WTC11 (cell line): ENCODE results near the gene CACNA1C. TPM values are rescaled to one million over a fixed set of nuclear protein-coding genes. Genes with fewer than 3 reads are reported as not detected.

Experiments
- ATAC-seq: fragments of 200-7000 bp; cut with Tn5 transposase; 2 replicates; pipeline ENCODE4 v1.10.0; 2021; ENCODE audit warnings: mild to moderate bottlenecking, moderate library complexity
- CTCF ChIA-PET: fragments of 300-600 bp; sonication (Branson Sonifier 250); formaldehyde crosslinking; loops from one replicate; lab custom pipeline; 2021; ENCODE audit warnings: antibody characterized with exemption; lab: Charles Lee
- POLR2A ChIA-PET: fragments of 350-600 bp; sonication (Branson Sonifier 250); formaldehyde crosslinking; loops from one replicate; lab custom pipeline; 2021; ENCODE audit warnings: antibody characterized with exemption; lab: Charles Lee
- DNase-seq: peaks from one replicate; pipeline ENCODE4 v3.0.0; 2021; ENCODE audit warnings: low spot score
- H3K27ac Mint-ChIP-seq: 2 replicates; pipeline ENCODE4 v1.8.0; 2021; ENCODE audit warnings: mixed read lengths
- H3K27me3 Mint-ChIP-seq: 2 replicates; pipeline ENCODE4 v1.8.0; 2021; ENCODE audit warnings: low read depth, mild to moderate bottlenecking, moderate library complexity, mixed read lengths
- H3K36me3 Mint-ChIP-seq: 2 replicates; pipeline ENCODE4 v1.8.0; 2021; ENCODE audit warnings: mixed read lengths
- H3K4me1 Mint-ChIP-seq: 2 replicates; pipeline ENCODE4 v1.8.0; 2022; ENCODE audit warnings: mixed read lengths
- H3K4me3 Mint-ChIP-seq: 2 replicates; pipeline ENCODE4 v1.8.0; 2021; ENCODE audit warnings: mild to moderate bottlenecking, moderate library complexity, mixed read lengths
- H3K9me3 Mint-ChIP-seq: 2 replicates; pipeline ENCODE4 v1.8.0; 2021; ENCODE audit warnings: mixed read lengths
- ARID4B ChIP-seq: sonication (generic); formaldehyde crosslinking; IDR thresholded peaks from 2 replicates; pipeline ENCODE4 v1.8.0; 2023; ENCODE audit warnings: missing genetic modification reagents, mild to moderate bottlenecking, borderline replicate concordance
- ATF2 ChIP-seq: sonication (generic); formaldehyde crosslinking; IDR thresholded peaks from 2 replicates; pipeline ENCODE4 v1.8.1; 2022; ENCODE audit warnings: low read depth, missing genetic modification reagents, borderline replicate concordance
- ATF6 ChIP-seq: sonication (generic); formaldehyde crosslinking; IDR thresholded peaks from 2 replicates; pipeline ENCODE4 v1.8.1; 2023; ENCODE audit warnings: mild to moderate bottlenecking, missing genetic modification reagents
- EMX1 ChIP-seq: fragments of 250-450 bp; sonication (Bioruptor Pico); IDR thresholded peaks from 2 replicates; pipeline ENCODE4 v1.8.0; 2021; ENCODE audit warnings: mild to moderate bottlenecking
- FOXK1 ChIP-seq: sonication (generic); formaldehyde crosslinking; IDR thresholded peaks from 2 replicates; pipeline ENCODE4 v1.8.0; 2022; ENCODE audit warnings: mild to moderate bottlenecking, moderate library complexity, missing genetic modification reagents
- GTF2I ChIP-seq: fragments of 250-450 bp; sonication (Bioruptor Pico); conservative IDR thresholded peaks from 2 replicates; pipeline ENCODE4 v1.4.0; 2021; ENCODE audit warnings: mild to moderate bottlenecking
- HMGXB4 ChIP-seq: sonication (generic); formaldehyde crosslinking; IDR thresholded peaks from 2 replicates; pipeline ENCODE4 v1.8.1; 2023; ENCODE audit warnings: mild to moderate bottlenecking, moderate library complexity, missing genetic modification reagents
- IRF1 ChIP-seq: sonication (generic); formaldehyde crosslinking; IDR thresholded peaks from 2 replicates; pipeline ENCODE4 v1.8.0; 2023; ENCODE audit warnings: missing genetic modification reagents
- MAX ChIP-seq: sonication (generic); formaldehyde crosslinking; IDR thresholded peaks from 2 replicates; pipeline ENCODE4 v1.8.0; 2022; ENCODE audit warnings: mild to moderate bottlenecking, missing genetic modification reagents
- PRRX2 ChIP-seq: fragments of 250-450 bp; sonication (Bioruptor Pico); IDR thresholded peaks from 2 replicates; pipeline ENCODE4 v1.8.0; 2021; ENCODE audit warnings: mild to moderate bottlenecking
- SMAD3 ChIP-seq: sonication (generic); formaldehyde crosslinking; IDR thresholded peaks from 2 replicates; pipeline ENCODE4 v1.8.0; 2022; ENCODE audit warnings: missing genetic modification reagents, mild to moderate bottlenecking, borderline replicate concordance
- SOX15 ChIP-seq: fragments of 250-450 bp; sonication (Bioruptor Pico); IDR thresholded peaks from 2 replicates; pipeline ENCODE4 v1.9.0; 2021; ENCODE audit warnings: mild to moderate bottlenecking
- TEAD1 ChIP-seq: sonication (generic); formaldehyde crosslinking; IDR thresholded peaks from 2 replicates; pipeline ENCODE4 v1.8.0; 2022; ENCODE audit warnings: mild to moderate bottlenecking, missing genetic modification reagents
- ZNF121 ChIP-seq: sonication (generic); formaldehyde crosslinking; IDR thresholded peaks from 2 replicates; pipeline ENCODE4 v1.8.0; 2023; ENCODE audit warnings: missing genetic modification reagents
- ZNF423 ChIP-seq: fragments of 250-450 bp; sonication (Bioruptor Pico); IDR thresholded peaks from 2 replicates; pipeline ENCODE4 v2.1.2; 2022; ENCODE audit warnings: mild to moderate bottlenecking, moderate library complexity
- ZNF671 ChIP-seq: fragments of 250-450 bp; sonication (Bioruptor Pico); IDR thresholded peaks from 2 replicates; pipeline ENCODE4 v1.8.0; 2021; ENCODE audit warnings: mild to moderate bottlenecking
- total RNA-seq: library from RNA; stranded (reverse); gene quantifications from 3 replicates; pipeline ENCODE4 v1.2.3, GENCODE V29; 2021

The CACNA1C gene
- total RNA-seq, 1 experiment from 2014 or later = 1.7 TPM

GRCh38 chr12:2484141-2484776 lies 431.5 kb downstream of the CACNA1C start:
- TF ChIP-seq GTF2I (CRISPR knock-in tag) (0 out of 2 replicates have a peak, but pooled peaks have one; percentile 17), ATF6 (CRISPR knock-in tag) (no peak)
- Mint-ChIP-seq H3K36me3 (no peaks in the 10 kb centered on the region), H3K27me3 (no peaks in the 10 kb centered on the region), H3K4me3 (no peak overlapping the region), H3K4me1 (no peaks in the 10 kb centered on the region), H3K27ac (no peak overlapping the region), H3K9me3 (peaks cover 11% of the 10 kb centered on the region)
- ChIA-PET POLR2A (no interaction called here), CTCF (no interaction called here)
- DNase-seq = no peak
- ATAC-seq = no peak

- no peaks in the 10 kb centered on the region for H3K27me3 Mint-ChIP-seq
- peaks cover 7% of the 10 kb centered on the region; the same call in 1 of the 2 replicates for H3K9me3 Mint-ChIP-seq
- TF ChIP-seq ARID4B (CRISPR knock-in tag) = no peak
- no peak for TF ChIP-seq ATF2 (CRISPR knock-in tag)
- DNase-seq (no peak), ATAC-seq (no peak)
- CTCF ChIA-PET = interaction anchor here (1.1 kb wide), 1 partner anchor 90 kb away, joined by 4 read pairs; no protein-coding TSS in a partner anchor
- H3K27ac Mint-ChIP-seq = no peak overlapping the region
- no peaks in the 10 kb centered on the region for H3K4me1 Mint-ChIP-seq
- H3K4me3 Mint-ChIP-seq = no peak overlapping the region
- POLR2A ChIA-PET = no interaction called here
- H3K36me3 Mint-ChIP-seq = no peaks in the 10 kb centered on the region
Measured at GRCh38 chr12:2485681-2486080, 432.9 kb downstream of the CACNA1C start.

- no peaks in the 10 kb centered on the region for H3K27me3 Mint-ChIP-seq
- H3K9me3 Mint-ChIP-seq = 0 out of 2 replicates have a peak, but pooled peaks cover 3% of the 10 kb centered on the region
- POLR2A ChIA-PET = no interaction called here
- TF ChIP-seq ZNF671 (CRISPR knock-in tag) (no peak), SOX15 (CRISPR knock-in tag) (no peak), EMX1 (CRISPR knock-in tag) (no peak), ZNF423 (CRISPR knock-in tag) (no peak), PRRX2 (CRISPR knock-in tag) (no peak), HMGXB4 (CRISPR knock-in tag) (no peak), MAX (CRISPR knock-in tag) (no peak), IRF1 (CRISPR knock-in tag) (no peak), TEAD1 (no peak), FOXK1 (CRISPR knock-in tag) (no peak), ZNF121 (CRISPR knock-in tag) (no peak), SMAD3 (CRISPR knock-in tag) (no peak), ATF2 (CRISPR knock-in tag) (no peak)
Measured at GRCh38 chr12:2486796-2487195, 434.0 kb downstream of the CACNA1C start.

More at GRCh38 chr12:2486796-2487195, 434.0 kb downstream of the CACNA1C start:
- Mint-ChIP-seq H3K4me1 (no peaks in the 10 kb centered on the region), H3K36me3 (no peaks in the 10 kb centered on the region), H3K4me3 (no peak overlapping the region), H3K27ac (no peak overlapping the region)
- DNase-seq = no peak
- CTCF ChIA-PET = interaction anchor here (1.1 kb wide), 1 partner anchor 91 kb away, joined by 4 read pairs; no protein-coding TSS in a partner anchor
- no peak for ATAC-seq
